Smooth muscle cell (in vitro differentiated cells): ENCODE measurements around the gene CEBPZ. TPM values are rescaled to one million over a fixed set of nuclear protein-coding genes. Genes with fewer than 3 reads are reported as not detected.

ENCODE experiments used
- DNase-seq: peaks from one replicate; lab custom pipeline; 2025; ENCODE audit not compliant: unreplicated experiment; lab: John Stamatoyannopoulos, UW
- H2AFZ ChIP-seq: fragments of 200-600 bp; sonication (generic); 2 replicates; pipeline ENCODE4 v1.6.0; 2016; ENCODE audit warnings: antibody characterized with exemption, low read depth, mild to moderate bottlenecking
- H3F3A ChIP-seq: fragments of 200-600 bp; sonication (generic); 2 replicates; pipeline ENCODE4 v1.6.0; 2017; ENCODE audit warnings: antibody characterized with exemption, low read depth
- H3K27ac ChIP-seq: fragments of 200-600 bp; sonication (generic); 2 replicates; pipeline ENCODE4 v1.5.1; 2016; ENCODE audit warnings: low read depth, mild to moderate bottlenecking
- H3K27me3 ChIP-seq: fragments of 200-600 bp; sonication (generic); 2 replicates; pipeline ENCODE4 v1.6.1; 2016; ENCODE audit warnings: low read depth, mild to moderate bottlenecking
- H3K36me3 ChIP-seq: fragments of 200-600 bp; sonication (generic); 2 replicates; pipeline ENCODE4 v1.5.1; 2016; ENCODE audit warnings: low read depth
- H3K4me1 ChIP-seq: fragments of 200-600 bp; sonication (generic); 2 replicates; pipeline ENCODE4 v1.5.1; 2016; ENCODE audit warnings: low read depth
- H3K4me2 ChIP-seq: fragments of 200-600 bp; sonication (generic); 2 replicates; pipeline ENCODE4 v1.6.0; 2016; ENCODE audit warnings: mild to moderate bottlenecking
- H3K4me3 ChIP-seq: fragments of 200-600 bp; sonication (generic); 2 replicates; pipeline ENCODE4 v1.5.1; 2016; ENCODE audit warnings: mild to moderate bottlenecking
- H3K79me2 ChIP-seq: fragments of 200-600 bp; sonication (generic); 2 replicates; pipeline ENCODE4 v1.6.0; 2016; ENCODE audit warnings: low read depth, mild to moderate bottlenecking
- H3K9ac ChIP-seq: fragments of 200-600 bp; sonication (generic); 2 replicates; pipeline ENCODE4 v1.6.0; 2016; ENCODE audit warnings: low read depth
- H3K9me3 ChIP-seq: fragments of 200-600 bp; sonication (generic); replicated peaks from 2 replicates; pipeline ENCODE4 v1.5.1; 2016; ENCODE audit warnings: low read depth
- H4K20me1 ChIP-seq: fragments of 200-600 bp; sonication (generic); 2 replicates; pipeline ENCODE4 v1.6.0; 2016; ENCODE audit warnings: low read depth
- WGBS: methylation state at CpG from one replicate; pipeline ENCODE4 v1.1.7; 2016; ENCODE audit warnings: low lambda C conversion rate; 5-methylcytosine and 5-hydroxymethylcytosine counted together
- polyA plus RNA-seq: library from polyadenylated mRNA; unstranded; fragments of >200 nt; fragmentation: Nextera tagmentation; extraction: Ambion mirVana; gene quantifications from 2 replicates; pipeline ENCODE4 v1.2.1, GENCODE V29; 2016
- total RNA-seq: library from RNA; depleted of rRNA; stranded (reverse); fragments of >200 nt; gene quantifications from 2 replicates; pipeline ENCODE4 v1.2.3, GENCODE V29; 2014
- TF ChIP-seq, protein P1 (sequence below): fragments of 200-600 bp; sonication (generic); IDR thresholded peaks from 2 replicates; pipeline ENCODE4 v1.5.1; 2017; ENCODE audit warnings: borderline replicate concordance, mild to moderate bottlenecking, antibody characterized with exemption; ENCODE audit not compliant: insufficient read depth, poor library complexity, severe bottlenecking

The CEBPZ gene
- total and polyA plus RNA-seq, 2 experiments from 2014 or later: 18.9 to 41.8 TPM

DNA sequence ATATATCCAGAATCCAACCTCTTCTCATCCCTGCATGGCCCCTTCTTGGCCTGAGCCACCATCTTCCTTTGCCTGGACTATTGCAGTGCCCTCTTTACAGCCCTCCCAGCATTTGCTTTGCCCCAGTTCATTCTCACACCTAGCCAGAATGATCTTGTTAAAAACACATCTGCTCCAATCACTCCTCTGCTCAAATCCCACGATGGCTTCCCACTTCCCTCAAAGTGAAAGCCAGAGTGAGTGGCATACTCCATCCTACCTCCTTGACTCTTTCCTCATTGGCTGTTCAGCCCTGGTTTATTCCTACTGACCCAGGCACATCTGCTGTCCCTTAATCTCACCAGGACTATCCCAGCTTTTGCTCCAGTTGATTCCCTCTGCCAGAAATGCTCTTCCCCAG is 57.7 kb downstream of the CEBPZ start:
- Histone ChIP-seq H3K27me3 (no peaks in the 10 kb centered on the region), H3K4me1 (no peaks in the 10 kb centered on the region), H3K9ac (no peak overlapping the region), H3K79me2 (no peaks in the 10 kb centered on the region), H3K4me3 (no peak overlapping the region), H3K4me2 (no peak overlapping the region), H4K20me1 (no peaks in the 10 kb centered on the region), H2AFZ (no peak overlapping the region), H3K27ac (no peak overlapping the region), H3K9me3 (no peaks in the 10 kb centered on the region), H3F3A (no peaks in the 10 kb centered on the region), H3K36me3 (no peaks in the 10 kb centered on the region)
- no peak for DNase-seq
- WGBS: 73% methylated on average over 1 of the region's 1 CpG
- TF ChIP-seq, protein P1, sequence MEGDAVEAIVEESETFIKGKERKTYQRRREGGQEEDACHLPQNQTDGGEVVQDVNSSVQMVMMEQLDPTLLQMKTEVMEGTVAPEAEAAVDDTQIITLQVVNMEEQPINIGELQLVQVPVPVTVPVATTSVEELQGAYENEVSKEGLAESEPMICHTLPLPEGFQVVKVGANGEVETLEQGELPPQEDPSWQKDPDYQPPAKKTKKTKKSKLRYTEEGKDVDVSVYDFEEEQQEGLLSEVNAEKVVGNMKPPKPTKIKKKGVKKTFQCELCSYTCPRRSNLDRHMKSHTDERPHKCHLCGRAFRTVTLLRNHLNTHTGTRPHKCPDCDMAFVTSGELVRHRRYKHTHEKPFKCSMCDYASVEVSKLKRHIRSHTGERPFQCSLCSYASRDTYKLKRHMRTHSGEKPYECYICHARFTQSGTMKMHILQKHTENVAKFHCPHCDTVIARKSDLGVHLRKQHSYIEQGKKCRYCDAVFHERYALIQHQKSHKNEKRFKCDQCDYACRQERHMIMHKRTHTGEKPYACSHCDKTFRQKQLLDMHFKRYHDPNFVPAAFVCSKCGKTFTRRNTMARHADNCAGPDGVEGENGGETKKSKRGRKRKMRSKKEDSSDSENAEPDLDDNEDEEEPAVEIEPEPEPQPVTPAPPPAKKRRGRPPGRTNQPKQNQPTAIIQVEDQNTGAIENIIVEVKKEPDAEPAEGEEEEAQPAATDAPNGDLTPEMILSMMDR: no peak

DNA sequence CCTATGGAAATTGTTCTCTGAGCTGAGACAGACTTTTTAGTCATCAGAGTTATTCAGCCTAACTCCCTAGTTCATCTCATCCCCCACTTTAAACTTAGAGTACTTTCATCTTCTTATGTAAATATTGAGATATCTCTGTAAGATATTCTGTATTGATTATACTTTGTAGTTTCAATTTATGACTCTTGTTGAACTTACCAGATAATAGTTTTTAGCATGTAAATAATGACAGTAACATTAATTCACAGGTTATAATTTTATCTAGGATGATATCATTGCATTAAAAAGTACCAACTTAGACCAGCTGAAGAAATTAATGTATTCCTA is 59.8 kb downstream of the CEBPZ start:
- Histone ChIP-seq H4K20me1 (no peaks in the 10 kb centered on the region), H2AFZ (no peak overlapping the region), H3K27ac (no peak overlapping the region), H3K4me2 (no peak overlapping the region), H3K9ac (no peak overlapping the region), H3K27me3 (no peaks in the 10 kb centered on the region), H3K79me2 (no peaks in the 10 kb centered on the region), H3K4me1 (no peaks in the 10 kb centered on the region), H3K4me3 (no peak overlapping the region), H3K9me3 (no peaks in the 10 kb centered on the region), H3K36me3 (no peaks in the 10 kb centered on the region), H3F3A (no peaks in the 10 kb centered on the region)
- TF ChIP-seq, protein P1: no peak
- no peak for DNase-seq

DNA sequence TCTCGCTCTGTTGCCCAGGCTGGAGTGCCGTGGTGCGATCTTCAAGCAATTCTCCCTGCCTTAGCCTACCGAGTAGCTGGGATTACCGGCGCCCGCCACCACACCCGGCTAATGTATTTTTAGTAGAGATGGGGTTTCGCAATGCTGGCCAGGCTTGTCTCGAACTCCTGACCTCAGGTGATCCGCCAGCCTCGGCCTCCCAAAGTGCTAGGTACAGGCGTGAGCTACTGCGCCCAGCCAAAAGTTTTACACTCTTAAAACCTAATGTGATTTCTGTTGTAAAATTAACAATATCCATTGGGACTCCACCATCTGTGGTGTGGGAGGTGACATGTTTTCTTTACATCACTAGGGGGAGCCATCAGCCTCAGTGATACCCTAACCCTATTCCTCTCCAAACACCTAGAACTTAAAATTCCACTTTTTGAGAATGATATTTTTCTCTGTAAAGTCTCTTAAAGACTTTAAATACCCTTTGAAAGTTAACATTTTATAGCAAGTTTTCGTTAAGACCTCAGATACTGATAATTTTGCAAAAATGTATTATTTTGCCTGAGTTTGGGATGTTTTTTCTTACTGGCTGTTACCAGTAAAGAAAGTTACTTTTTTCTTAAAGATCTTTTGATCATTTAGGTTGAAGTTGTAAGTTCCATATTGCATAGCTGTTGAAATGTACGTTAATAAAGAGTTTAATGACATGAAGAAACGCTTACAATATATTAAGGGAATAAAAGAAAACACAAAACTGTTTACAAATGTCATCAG is 63.0 kb downstream of the CEBPZ start:
- Histone ChIP-seq H4K20me1 (no peaks in the 10 kb centered on the region), H3K27me3 (no peaks in the 10 kb centered on the region), H2AFZ (peak overlapping the region; percentile 59), H3K4me2 (no peak overlapping the region), H3K9ac (no peak overlapping the region), H3F3A (no peaks in the 10 kb centered on the region), H3K36me3 (no peaks in the 10 kb centered on the region), H3K27ac (no peak overlapping the region), H3K9me3 (no peaks in the 10 kb centered on the region), H3K4me3 (no peak overlapping the region), H3K79me2 (no peaks in the 10 kb centered on the region), H3K4me1 (no peaks in the 10 kb centered on the region)
- TF ChIP-seq, protein P1: peak; percentile 61
- DNase-seq: no peak
- 44% methylated on average over 17 of the region's 17 CpGs for WGBS

DNA sequence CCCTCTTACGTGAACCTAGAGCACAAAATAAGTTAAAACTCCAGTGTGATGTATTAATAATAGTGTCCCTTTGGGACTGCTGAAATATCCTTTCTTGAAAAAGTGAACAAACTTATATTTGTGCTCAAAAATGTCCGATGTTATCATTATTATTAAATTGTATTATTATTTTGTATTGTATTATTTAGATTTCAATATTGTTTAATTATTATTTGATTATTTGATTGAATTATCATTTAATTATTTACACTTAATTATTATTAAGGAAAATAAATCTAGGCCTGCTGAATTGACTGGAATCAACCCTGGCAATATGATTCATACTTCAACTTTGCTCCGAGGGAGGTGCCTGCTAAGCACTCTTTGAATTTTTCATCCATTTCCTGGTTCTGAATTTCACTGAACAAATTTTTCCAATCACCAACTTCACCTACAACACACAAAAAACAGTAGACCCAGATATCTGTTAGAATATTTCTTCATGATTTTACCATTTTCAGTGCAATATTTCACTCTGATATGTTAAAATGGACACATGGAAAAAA is 63.7 kb downstream of the CEBPZ start:
- DNase-seq: no peak
- H3K4me2 ChIP-seq: no peak overlapping the region
- whole genome bisulfite sequencing: 91% methylated on average over 3 of the region's 3 CpGs
- no peaks in the 10 kb centered on the region for H3K79me2 ChIP-seq
- H4K20me1 ChIP-seq: no peaks in the 10 kb centered on the region
- H3K9me3 ChIP-seq: no peaks in the 10 kb centered on the region
- no peak overlapping the region for H3K9ac ChIP-seq
- H3K4me1 ChIP-seq: no peaks in the 10 kb centered on the region
- peak overlapping the region; percentile 59 for H2AFZ ChIP-seq
- no peak overlapping the region for H3K4me3 ChIP-seq
- no peak overlapping the region for H3K27ac ChIP-seq
- TF ChIP-seq, protein P1: no peak
- no peaks in the 10 kb centered on the region for H3K36me3 ChIP-seq
- H3F3A ChIP-seq: no peaks in the 10 kb centered on the region
- H3K27me3 ChIP-seq: no peaks in the 10 kb centered on the region
